NCI-H82 (cell line): Measurements from ENCODE around the gene PTAFR.

Source experiments
- DNase-seq: peaks from one replicate; lab custom pipeline; 2025; lab: John Stamatoyannopoulos, UW

PTAFR gene

DNA sequence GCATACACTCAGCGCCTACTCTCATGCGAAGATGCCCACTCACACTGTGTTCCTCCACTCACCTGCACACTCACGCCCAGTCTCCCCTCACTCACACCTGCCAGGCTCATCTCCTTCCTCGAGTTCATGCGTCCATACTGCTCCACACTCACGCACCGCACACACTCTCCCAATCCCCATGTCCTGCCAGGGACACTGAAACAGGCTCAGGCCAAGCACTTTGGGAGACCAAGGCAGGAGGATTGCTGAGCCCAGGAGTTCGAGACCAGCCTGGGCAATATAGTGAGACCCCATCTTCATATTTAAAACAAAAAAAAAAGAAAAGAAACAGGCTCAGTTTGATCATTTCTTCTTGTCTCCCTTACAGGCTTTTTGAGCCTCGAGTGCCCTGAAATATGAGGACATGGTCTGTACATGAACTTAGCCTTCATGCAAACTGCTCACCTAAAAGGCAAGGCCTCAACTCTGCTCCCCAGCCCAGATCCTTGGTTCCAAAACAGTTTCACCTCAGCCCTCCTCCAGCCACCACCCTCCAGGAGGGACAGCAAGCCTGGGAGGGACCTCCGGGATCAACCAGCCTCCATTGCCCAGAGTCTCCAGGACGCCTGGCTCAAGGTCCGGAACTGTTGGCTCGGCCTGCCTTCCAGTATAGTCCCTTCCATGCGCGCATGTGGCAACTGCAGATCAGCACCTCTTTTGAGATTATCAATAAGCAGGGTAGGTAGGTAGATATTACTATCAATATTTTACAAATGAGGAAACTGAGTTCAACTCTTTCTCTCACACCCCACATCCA is 2.4 kb upstream of the PTAFR start:
- DNase-seq: no peak

DNA sequence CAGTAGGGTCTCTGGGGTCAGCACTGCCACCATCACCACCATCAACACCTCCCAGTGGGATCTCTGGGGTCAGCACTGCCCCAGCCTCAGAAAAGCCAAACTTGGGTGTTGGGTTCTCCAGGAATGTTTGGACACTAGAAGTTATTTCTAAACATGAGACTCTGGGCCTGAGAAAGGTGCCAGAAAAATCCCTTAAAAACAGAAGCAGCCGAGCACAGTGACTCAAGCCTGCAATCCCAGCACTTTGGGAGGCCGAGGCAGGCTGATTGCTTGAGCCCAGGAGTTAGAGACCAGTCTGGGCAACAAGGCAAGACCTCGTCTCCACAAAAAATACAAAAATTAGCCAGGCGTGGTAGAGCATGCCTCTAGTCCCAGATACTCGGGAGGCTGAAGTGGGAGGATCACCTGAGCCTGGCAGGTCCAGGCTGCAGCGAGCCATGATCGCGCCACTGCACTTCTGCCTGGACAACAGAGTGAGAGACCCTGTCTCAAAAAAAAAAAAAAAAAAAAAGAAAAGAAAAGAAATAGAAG is 470 bp downstream of the PTAFR start:
- DNase-seq: no peak

DNA sequence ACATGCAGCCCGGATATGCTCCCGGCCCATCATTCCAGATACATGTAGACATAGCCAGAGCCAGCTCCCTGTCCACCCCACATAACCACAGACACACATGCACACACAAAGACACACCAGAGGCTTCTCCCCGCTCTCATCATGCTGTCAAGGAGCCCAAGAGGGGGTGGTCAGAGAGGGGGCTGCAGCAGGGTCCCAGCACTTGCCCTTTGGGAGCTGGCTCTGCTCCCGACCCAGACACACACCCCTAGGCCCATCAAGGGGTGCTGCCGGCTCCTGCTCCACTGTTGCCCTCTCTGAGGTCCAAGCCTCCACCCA is 2.6 kb downstream of the PTAFR start:
- DNase-seq: no peak

DNA sequence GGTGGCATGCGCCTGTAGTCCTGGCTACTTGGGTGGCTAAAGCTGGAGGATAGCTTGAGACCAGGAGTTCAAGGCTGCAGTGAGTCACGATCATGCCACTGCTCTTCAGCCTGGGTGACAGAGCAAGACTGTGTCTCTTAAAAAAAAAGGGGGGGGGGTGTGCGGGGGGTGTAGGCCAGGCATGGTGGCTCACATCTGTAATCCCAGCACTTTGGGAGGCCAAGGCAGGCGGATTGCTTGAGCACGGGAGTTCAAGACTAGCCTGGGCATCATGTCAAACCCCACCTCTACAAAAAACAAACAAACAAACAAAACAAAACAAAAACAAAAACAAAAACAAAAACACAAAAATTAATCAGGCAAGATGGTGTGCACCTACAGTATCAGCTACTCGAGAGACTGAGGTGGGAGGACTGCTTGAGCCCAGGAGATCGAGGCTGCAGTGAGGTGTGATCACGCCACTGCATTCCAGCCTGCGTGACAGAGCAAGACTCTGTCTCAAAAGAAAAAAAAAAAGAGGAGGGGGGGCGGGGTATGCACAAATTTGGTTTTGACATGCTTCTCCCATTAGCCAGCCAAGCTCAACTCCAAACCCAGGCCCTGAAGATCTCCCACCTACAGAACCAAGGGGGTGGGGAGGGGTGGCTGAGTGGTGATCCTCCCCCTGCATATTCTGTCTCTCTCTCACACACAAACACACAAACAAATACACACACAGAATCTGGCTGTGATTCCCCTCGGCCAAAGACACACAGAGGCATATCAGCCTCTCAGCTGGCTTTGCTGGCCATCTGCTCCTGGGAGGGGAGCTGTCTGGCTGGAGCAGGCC is 3.1 kb downstream of the PTAFR start:
- DNase-seq: peak; percentile 81

DNA sequence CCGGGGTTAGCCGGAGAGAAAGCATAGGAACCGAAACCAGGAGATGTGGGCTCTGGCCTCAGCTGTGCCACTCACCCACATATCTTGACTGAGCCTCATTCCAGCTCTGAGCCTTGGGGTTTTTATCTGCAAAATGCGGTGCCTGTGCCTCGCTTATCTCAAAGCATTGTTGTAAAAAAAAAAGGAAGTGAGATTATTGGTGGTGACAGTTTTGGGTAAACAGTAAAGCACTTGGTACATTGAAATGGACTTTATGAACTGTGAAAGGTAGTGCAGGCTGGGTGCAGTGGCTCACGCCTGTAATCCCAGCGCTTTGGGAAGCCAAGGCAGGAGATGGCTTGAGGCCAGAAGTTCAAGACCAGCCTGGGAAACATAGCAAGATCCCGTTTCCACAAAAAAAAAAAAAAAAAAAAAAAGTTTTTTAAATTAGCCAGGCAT is 3.8 kb downstream of the PTAFR start:
- no peak for DNase-seq

DNA sequence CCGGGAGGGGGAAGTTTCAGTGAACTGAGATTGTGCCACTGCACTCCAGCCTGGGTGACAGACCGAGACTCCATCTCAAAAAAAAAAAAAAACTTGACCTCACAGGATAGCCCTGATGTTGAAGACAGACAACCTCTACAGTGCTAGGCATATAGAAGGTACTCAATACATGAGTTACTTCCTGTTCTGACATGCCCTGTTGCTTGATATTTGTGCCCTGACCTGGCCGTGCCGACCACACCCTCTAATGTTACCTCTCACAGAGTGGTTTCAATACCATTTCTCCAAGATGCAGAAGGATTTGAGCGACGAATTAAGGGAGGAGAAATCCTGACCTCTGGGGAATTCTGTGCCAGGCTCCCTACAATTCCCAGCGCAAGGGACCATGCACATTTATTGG is 5.2 kb downstream of the PTAFR start:
- no peak for DNase-seq

DNA sequence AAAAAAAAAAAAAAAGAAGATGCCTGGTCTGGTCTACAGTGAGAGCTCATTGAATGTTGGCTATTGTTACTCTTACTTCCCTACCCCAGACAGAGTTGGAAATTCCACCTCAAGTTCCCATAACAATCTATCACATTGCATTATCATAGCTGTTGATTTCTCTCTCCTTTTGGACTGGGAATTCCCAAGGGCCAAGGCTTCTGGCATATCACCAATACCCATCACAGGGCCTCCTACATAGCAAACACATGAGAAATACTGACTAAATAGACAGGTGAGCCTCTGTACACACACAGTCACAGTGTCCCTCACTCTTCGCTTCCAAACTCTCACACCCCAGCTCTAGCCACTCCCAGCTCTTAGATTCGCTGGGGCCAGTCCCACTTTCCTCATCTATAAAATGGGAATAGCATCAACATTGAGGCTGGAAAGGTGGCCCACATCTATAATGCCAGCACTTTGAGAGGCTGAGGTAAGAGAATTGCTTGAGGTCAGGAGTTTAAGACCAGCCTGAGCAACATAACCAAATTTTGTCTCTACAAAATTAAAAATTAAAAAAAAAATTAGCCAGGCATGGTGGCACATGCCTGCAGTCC is 6.4 kb downstream of the PTAFR start:
- no peak for DNase-seq

DNA sequence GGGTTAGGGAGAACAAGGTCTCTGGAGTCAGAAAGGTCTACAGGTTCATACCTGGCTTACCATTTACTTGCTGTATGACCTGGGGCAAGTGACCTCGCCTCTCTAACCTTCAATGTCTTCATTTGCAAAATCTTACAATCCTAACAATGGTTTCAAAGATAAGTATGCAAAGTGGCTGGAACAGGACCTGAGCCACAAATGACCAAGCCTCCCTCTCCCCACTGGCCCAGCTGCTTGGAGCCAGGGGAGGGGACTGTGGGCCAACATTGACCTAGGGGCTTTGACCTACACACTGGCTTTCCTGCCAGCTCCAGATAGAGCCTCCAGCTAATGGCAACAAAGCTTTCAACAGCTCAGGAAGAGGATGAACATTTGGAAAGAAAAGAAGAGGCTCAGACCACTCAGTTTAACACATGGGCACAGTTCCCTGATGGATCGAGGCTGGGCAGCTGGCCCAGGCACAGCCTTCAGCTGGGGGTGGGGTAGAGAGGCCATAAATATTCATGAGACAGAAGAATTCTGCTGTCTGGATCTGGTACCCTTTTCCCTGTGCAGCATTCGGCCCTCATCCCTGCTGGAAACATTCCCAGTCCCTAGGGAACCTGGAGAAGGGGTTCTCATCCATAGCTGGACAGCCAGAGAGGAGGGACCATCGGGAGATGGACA is 12.9 kb downstream of the PTAFR start:
- DNase-seq: no peak

DNA sequence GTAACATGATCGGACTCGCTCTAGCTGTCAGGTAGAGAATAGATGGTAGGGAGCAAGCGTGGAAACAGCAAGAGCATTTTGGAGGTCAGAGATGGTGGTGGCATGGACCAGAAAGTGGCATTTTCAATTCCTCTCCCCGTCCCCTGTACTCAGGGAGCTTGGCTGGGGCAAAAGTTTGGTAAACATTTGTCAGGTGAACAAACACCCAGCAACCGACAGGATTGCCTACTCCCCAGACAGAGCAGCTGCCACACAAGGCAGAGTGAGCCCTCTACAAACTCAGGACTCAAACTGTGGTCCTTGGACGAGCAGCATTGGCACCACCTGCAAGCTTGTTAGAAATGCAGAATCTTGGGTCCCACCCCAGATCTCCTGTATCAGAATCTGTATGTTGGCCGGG is 14.3 kb downstream of the PTAFR start:
- no peak for DNase-seq

DNA sequence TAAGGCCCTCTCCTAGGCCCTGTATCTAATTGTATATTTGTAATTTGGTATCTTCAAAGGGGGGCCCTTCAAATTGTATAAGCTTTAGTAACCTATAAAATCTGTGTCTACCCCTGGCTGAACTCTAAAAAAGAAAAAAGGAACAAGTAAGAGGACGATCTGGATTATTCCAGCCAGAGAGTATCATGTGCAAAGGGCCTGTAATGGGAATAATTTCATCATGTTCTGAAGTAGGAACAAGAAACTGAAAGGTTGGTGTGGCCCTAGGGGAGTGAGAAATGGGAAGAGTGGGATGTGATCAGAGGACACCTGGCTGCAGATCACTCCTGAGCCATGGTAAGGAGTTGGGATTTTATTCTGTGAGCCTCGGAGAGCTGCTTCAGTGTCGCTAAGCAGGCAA is 14.7 kb downstream of the PTAFR start:
- DNase-seq: no peak

DNA sequence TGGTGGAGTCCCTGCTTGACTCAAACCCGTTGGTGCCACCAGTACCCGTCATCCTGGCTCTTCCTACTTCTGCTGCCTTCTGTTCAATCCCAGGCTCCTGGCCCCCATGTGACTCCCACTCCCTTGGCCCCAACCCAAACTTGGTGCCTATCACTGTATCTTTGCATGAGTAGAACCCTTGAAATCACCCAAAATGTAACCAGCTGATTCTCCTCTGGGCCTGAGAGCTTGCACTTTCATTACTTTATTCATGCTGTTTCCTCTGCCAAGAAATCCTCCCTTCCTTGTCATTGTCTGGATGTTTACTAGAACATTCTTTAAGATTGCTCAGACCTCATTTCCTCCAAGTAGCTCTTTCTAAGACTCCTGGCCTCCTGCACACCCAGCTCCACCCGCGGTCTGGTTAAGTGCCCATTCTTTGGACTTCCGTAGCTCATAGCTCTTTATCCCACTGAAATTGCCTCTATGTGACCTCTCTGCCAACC is 15.7 kb downstream of the PTAFR start:
- DNase-seq: no peak

DNA sequence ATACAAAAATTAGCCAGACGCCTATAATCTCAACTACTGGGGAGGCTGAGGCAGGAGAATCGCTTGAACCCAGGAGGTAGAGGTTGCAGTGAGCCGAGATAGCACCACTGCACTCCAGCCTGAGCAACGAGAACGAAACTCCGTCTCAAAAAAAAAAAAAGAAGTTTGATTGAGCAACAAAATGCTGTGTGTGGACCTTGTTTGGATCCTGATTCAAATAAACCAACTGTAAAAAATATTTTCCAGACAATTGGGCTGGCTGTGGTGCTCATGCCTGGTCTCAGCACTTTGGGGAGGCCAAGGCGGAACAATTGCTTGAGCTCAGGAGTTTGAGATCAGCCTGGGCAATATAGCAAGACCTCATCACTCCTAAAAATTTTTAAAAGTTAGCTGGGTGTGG is 16.8 kb downstream of the PTAFR start:
- DNase-seq: no peak

DNA sequence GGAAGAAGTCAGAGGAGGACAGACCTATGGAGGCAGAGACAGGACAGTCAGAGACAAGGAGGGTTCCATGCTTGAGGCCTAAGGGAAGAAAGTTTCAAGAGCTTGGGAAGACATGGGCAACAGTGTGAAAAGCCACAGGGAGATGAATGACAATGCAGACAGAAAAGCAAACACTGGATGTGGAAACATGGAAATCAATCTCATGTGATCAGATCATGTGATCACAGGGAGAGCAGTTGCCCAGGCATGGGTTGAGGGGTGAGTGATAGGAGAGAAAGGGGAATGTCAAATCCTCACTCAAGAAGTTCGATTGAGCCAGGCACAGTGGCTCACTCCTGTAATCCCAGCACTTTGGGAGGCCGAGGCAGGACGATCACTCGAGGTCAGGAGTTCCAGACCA is 17.2 kb downstream of the PTAFR start:
- DNase-seq: no peak

DNA sequence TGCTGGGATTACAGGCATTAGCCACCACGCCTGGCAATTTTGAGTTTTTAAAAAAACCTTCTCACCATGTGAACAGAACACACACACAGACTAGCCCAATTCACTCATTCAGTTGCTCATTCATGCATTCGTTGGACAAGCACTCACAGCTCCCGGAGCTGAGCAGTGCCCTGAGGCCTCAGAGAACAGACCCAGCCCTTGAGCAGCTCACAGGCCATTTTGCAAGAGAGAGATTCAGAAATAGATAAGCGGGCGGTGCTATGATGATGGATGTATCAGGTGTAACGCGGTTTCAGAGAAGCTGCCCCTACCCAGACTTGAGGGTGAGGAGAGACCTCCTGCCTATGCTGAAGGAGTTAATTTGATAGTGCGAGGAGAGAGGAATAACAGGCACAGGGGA is 18.6 kb downstream of the PTAFR start:
- DNase-seq: no peak

DNA sequence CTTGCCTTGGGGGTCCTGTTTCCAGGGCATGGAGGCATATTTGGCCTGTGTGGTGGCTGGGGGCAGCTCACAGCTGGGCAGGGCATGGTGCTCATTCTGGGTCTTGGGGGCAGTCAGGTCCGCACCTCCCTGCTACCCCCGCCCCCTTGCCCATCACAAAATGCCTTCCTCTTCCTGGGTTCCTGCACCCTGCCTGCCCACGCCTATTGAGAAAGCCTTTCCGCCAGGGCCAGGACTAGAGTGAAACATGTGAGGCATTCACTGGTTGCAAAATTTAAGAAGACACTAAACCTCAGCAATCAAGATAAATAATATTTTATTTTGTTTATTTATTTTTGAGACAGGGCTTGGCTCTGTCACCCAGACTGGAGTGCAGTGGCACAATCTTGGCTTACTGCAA is 19.7 kb downstream of the PTAFR start:
- DNase-seq: no peak

DNA sequence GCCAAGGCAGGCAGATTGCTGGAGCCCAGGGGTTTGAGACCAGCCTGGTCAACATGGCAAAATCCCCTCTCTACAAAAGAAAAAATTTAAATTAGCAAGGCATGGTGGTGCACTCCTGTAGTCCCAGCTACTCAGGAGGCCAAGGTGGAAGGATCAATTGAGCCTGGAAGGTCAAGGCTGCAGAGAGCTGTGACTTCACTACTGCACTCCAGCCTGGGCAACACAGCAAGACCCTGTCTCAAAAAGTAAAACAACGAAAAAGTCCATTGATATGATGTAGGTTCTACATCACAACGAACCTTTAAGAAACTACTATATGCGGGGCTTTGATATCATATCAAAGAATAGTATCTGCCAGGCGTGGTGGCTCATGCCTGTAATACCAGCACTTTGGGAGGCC is 20.9 kb downstream of the PTAFR start:
- DNase-seq: no peak

DNA sequence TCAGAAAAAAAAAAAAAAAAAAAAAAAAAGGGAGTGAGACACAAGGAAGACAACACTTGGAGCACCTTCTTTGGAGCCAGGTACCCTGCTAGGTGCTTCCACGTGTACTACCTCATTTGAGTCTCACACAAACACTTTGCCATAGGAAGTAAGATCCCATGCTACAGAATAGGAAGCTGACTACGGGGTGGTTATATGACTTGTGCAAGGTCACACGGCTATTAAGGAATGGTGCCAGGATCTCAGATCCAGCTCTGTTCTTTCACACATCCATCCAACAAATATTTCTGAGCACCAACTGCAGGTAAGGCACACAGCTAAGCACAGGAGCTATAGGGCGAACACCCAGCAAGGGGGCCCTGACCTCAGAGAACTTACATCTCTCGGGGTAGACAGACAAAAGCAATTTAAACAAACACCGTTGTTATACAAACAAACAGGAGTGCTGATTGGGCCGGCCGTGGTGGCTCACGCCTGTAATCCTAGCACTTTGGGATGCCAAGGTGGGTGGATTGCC is 22.4 kb downstream of the PTAFR start:
- no peak for DNase-seq

DNA sequence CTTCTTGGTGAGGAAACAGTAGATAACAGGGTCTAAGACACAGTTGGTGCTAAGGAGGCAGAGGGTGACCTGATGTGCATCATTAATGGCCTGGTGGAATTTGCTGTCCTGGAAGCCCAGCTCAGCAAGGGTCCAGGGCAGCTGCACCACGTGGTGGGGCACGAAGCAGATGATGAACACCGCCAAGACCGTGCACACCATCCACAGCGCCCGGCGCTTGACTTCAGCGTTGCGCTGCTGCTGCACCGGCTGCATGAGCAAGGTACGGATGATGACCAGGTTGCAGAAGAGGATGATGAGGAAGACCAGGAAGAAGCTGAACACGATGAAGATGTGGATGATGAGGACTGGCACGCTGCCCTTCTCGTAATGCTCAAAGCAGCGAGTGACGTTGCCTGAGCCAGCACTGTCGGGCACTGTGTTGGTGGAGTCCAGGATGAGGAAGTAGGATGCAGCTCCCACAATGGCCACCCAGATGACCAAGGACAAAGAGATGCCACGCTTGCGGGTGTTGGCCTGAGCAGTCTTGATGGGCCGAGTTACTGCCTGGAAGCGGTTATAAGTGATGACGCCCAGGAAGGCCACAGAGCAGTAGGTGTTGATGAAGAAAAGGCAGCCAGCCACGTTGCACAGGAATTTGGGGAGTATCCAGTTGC is 26.2 kb downstream of the PTAFR start:
- DNase-seq: no peak

DNA sequence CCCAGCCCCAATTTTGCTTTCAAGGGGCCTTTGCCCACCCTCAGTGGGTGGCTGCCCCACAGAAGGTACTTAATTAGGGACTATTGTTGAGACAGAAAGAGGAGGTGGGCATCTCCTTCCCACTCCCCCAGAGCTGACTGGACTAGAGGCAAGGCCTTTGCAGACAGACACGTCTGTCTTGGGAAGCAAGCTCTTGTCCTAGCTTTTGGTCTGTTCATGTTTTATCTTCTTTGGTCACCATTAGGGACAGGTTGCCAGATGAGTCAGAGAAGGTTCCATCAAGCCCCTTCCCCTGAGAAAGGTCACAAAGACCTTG is 27.7 kb downstream of the PTAFR start:
- no peak for DNase-seq

DNA sequence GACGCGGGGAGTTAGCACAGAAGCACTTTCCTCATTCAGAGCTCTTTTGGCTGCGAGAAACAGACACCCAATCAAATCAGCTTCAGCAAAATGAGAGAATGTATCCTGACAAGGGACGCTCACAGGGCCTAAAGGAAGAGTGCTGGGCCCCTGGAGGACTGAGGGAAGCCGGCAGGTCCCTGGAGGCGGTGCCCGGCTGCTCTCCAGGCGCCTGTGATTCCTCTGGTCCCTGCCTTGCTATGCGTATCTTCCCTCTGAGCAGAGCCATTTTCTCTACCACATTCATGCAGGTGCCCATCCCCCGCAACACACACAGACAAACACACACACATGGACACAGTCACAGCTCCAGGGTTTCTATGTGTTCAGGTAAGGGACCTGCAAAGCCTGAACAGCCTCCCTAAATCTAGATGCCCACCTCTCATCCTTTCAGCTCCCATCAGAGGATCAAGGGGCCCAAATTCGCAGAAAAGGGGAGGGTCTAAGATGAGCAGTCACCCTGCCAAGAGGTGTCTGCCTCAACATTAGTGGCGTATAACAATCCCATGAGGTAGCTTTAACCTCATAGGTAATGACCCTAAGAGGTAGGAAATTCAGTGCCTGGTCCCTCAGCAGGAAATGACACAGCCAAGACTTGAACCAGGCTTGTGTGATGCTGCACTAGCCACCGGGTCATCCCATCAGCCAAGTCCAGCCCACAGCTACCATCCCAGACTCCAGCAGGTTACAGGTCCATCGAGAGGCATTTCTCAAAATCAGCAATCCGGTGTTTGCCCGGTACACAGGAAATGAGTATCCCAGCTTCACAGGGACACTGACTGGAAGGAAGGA is 29.0 kb downstream of the PTAFR start:
- DNase-seq: no peak

DNA sequence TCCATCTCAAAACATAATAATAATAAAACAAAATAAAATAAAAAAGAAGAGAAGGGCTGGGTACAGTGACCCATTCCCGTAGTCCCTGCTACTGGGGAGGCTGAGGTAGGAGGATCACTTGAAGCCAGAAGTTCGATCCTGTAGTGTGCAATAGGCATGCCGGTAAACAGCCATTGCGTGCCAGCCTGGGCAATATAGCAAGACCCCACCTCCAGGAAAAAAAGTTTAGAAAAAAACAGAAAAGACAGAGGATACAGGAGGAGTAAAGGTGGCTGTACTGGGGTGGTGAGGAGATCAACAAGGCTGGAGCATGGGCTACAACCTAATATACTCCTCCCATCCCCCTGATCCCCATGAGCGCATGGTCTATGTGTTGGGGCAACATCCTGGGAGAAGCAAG is 30.8 kb downstream of the PTAFR start:
- no peak for DNase-seq
